ENCODE results near the gene SLIT3. TPM values are rescaled to one million over a fixed set of nuclear protein-coding genes. Genes with fewer than 3 reads are reported as not detected.

The SLIT3 gene
- polyA plus RNA-seq, 3 donors = 49.7 to 63.8 (median 49.7) TPM

DNA sequence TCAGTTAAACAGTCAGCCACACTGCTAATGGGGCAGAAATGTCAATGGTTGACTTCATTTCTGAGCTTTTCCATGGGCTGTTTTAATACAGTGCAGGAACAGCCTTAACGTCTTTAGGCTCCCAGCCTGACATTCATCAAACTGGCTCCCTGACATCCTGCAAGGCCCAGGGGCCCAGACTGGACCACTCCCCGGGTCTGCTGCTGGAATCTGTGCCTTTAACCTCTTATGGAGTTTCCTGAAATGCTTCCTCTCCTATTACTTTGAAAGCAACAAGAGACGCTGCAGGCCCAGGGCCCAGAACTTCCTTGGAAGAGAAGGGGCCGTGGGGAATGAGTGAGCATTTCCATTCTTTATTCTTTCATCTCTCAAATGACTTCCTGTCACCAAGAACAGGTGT lies 504.9 kb downstream of the SLIT3 start:
- DNase-seq (ENCODE audit: extremely low read depth in 1 of 11, low read depth in 9 of 11, low spot score in 4 of 11) = no peak

DNA sequence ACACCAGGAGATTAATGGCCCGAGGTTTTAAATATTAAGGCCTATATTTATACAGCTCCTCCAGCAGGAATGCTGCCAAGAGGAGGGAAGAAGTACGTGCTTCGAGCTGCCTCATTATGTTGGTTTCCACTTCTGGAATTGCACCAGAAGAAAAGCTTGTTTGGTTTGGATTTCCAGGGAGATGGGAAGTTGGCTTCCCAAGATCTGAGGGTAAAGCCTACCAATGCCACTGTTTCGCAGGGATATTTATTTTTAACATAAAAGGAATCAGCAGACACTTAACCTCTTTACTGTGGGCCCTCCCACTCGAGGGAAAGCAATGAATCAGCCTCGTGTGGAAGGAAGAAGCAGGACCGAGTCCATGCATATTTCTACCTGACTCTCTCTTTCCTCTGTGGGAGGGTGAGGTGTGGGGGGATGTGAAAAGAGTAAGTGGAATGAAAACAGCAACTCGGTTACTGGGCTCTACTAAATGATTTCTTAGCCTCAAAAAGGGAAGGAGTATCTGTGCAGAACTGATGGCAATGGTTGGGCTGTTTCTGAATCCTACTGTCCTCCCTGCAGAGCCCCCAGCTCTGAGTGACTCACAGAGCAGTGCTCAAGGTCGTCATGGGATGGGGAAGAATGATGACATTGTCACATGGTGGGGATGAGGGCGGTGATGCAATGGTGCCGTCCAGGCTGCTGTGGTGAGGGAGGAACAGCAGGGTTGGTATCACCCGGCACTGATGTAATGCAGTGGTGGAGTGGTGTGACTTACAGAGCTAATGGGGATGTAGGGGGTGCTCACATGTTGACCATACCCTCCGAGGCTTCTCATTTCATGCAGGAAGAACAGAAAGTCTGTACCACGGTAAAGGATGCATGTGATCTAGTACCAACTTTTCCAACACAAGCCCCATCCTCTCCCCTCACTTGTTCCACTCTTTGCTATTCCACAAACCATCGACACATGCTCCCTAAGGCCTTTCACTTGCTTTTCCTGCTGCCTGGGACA lies 506.8 kb downstream of the SLIT3 start:
- DNase-seq (ENCODE audit: extremely low read depth in 1 of 11, low read depth in 9 of 11, low spot score in 4 of 11) = peak in 9 of 11 donors; percentile 15 to 49 (median 31)

DNA sequence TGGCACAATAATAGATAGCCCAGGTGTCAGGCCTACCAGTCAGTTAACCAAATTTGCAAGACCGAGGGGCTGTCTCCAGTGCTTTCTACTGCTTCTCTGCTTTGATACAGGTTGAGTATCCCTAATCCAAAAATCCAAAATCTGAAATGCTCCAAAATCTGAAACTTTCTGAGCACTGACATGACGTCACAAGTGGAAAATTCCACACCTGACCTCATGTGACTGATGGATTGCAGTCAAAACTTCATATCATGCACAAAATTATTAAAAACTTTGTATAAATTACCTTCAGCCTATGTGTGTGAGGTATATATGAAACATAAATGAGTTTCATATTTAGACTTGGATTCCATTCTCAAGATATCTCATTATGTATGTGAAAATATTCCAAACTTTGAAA lies 508.3 kb downstream of the SLIT3 start:
- DNase-seq (ENCODE audit: extremely low read depth in 1 of 11, low read depth in 9 of 11, low spot score in 4 of 11) = no peak

- no peak for DNase-seq (ENCODE audit: extremely low read depth in 1 of 11, low read depth in 9 of 11, low spot score in 4 of 11)
These were observed 510.2 kb downstream of the SLIT3 start for GRCh38 chr5:168790671-168791250.

DNA sequence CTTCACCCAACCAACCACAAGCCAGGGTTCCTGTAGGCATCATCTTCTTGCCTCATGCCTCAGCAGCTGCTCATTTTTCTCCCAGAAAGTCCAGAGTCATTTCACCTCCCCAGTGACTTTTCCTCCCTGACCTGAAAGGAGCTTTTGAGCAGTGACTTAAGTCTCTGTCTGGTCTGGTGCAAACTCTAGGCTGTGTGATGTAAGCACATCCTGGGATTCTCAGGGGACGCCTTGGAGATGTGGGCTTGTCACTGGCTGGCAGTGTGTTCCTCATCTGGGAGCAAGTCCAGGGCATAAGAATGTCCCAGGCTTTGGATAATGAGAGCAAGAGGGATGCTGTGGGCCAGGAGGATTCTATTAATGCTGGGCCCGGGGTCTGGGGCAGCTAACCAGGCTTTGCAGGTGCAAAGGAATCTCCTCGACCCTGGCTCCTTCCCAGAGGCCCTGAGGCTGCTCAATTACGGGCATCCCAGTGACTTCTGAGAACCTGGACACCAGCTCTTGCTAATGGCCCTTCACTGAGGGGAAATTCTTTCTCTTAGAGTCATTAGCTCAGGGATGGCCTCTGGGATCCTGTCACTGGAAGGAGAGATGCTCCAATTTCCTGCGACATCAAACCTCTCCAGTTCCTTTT lies 510.8 kb downstream of the SLIT3 start:
- no peak for DNase-seq (ENCODE audit: extremely low read depth in 1 of 11, low read depth in 9 of 11, low spot score in 4 of 11)

GRCh38 chr5:168788786-168789185 lies 512.2 kb downstream of the SLIT3 start:
- no peak for DNase-seq (ENCODE audit: extremely low read depth in 1 of 11, low read depth in 9 of 11, low spot score in 4 of 11)

- DNase-seq (ENCODE audit: extremely low read depth in 1 of 11, low read depth in 9 of 11, low spot score in 4 of 11) = no peak
These were observed 512.8 kb downstream of the SLIT3 start for GRCh38 chr5:168788107-168788506.

DNA sequence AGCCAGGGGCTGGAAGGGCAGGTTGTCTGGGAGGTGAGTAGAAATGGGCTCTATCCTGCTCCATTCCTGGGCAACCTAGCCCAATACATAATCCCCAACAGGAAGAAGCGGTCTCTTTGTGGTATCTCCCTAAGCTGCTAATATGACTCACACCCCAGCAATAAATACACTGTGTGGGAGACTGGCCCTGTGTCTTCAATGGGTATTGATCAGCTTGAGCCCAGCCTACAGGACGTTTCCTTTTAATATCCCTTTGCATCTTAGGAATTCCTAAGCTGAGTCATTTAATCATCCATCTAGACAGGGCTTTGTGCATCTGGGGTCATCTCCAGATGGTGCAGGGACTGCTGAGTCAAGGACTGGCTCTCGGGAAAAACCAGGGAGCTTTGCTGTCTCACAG lies 514.8 kb downstream of the SLIT3 start:
- DNase-seq (ENCODE audit: extremely low read depth in 1 of 11, low read depth in 9 of 11, low spot score in 4 of 11) = no peak

DNA sequence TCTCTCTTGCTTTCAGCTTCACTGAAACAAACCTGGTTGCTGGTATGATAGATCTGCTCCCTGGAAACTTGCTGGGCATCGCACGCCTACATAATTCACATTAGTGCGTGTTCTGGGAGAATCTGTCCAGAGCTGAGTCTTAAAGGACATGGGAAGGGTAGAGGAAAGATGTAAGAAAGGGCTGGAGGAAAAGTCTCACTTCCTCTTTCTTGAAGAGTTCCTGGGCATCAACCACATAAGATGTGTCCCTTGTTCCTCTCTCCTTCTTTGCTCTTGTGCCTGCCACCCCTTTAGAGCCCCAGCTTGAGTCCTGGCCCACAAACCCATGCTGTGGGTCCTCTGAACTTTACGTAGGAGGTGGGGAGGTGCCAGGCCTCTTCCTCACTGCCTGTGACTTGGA lies 516.5 kb downstream of the SLIT3 start:
- DNase-seq (ENCODE audit: extremely low read depth in 1 of 11, low read depth in 9 of 11, low spot score in 4 of 11) = no peak

DNA sequence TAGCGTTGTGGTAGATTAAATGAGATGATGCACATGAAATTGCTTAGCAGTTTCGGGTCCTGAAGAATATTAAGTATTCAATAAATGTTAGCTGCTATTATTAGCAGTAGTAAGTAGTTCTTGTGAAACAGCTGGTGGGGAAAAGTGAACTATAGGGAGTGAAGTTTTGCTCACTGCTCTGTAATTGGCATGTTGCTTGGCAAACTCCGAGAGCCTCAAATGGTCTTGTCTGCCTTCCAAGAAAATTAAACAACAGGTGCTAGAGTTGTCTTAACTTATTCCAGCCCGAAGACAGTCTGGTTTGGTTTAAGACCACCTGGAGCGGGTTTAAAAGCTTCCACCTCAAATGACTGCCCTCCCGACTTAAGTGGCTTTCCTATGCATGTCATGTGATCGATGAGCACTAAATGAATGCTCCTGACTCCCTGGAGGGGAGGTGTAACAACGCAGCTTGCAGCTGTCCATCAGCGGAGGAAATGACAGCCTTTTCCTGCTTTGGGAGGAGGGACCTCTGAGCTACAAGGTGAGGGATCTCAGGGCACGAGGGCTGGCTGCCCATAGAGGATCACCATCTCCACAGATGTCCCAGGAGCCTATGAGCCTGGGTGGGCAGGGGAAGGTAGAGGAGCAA lies 518.9 kb downstream of the SLIT3 start:
- no peak for DNase-seq (ENCODE audit: extremely low read depth in 1 of 11, low read depth in 9 of 11, low spot score in 4 of 11)

- no peak for DNase-seq (ENCODE audit: extremely low read depth in 1 of 11, low read depth in 9 of 11, low spot score in 4 of 11)
These were observed 520.1 kb downstream of the SLIT3 start for GRCh38 chr5:168780888-168781287.

DNA sequence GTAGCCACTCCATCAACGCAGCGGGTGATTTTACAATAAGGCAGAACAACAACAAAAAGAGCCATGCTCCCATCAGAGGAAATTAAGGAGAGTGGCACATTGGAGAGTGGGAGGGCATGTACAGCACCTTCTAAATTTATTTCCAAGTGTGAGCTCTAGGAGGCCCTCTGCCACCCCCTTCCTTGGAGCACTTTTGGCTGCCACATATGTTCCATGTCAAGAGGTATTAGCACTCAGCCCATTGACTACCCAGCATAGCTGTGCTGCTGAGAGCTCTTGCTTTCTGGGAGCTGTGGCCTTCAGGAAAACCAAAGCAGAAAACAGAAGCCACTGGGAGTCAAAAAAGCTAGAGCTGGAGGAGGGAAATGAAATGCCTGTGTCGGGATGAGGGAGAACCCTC lies 521.6 kb downstream of the SLIT3 start:
- DNase-seq (ENCODE audit: extremely low read depth in 1 of 11, low read depth in 9 of 11, low spot score in 4 of 11) = no peak

DNA sequence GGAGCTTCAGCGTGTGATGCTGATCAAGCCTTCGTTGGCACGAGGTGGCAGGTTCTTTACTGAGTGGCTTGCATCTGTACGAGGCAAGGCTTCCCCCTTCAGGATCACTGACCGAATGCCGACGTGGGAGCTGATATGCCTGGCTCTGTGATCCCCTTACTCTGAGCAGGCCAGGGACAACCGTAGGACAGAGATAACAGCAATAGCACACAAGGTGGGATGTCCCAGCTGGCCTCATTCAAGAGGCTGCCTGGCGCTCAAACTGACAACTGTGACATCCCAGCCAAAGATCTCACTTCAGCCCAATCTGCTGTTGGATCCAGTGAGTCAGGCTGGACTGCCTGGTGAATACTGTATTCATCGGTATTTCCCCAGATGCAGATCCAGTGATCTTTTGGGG lies 522.4 kb downstream of the SLIT3 start:
- no peak for DNase-seq (ENCODE audit: extremely low read depth in 1 of 11, low read depth in 9 of 11, low spot score in 4 of 11)

DNA sequence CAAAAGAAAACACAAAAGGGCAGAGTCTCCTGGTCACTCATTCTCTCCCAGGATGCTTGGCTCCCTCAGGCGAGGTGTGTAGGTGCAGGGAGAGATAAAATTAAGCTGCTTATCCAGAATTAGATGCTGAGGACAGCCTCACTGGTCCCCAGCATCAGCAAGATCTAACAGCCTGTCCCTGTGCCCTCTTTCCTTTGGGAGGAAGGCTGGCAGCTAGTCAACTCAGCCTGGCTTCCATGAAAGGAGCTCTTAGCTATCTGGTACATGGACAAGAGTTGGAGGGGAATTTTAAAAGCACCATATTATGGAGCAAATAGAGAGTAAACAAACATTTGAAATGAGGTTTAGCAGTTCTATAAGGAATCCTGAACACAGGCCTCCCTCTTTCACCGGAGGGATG lies 523.3 kb downstream of the SLIT3 start:
- DNase-seq (ENCODE audit: extremely low read depth in 1 of 11, low read depth in 9 of 11, low spot score in 4 of 11) = no peak

- no peak for DNase-seq (ENCODE audit: extremely low read depth in 1 of 11, low read depth in 9 of 11, low spot score in 4 of 11)
These were observed 524.9 kb downstream of the SLIT3 start for GRCh38 chr5:168776070-168776469.

DNA sequence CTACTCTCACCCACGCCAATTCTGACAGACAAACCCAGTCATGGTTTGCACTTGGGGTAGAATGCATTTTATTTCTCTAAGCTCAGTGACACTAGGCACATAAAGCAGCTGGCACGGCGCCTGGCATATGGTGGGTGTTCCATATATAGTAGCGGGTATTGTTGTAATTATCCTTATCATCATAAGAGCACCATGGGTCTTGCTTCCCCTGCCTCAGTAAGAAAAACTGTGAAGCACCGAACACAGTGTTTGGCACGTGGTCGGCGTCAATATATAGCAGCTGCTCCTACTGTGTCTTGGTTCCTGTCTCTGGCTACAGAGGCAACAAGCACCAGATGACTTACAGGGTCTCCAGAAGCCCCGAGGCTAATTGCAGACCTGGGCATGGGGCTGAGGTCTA lies 527.7 kb downstream of the SLIT3 start:
- no peak for DNase-seq (ENCODE audit: extremely low read depth in 1 of 11, low read depth in 9 of 11, low spot score in 4 of 11)

- DNase-seq (ENCODE audit: extremely low read depth in 1 of 11, low read depth in 9 of 11, low spot score in 4 of 11) = no peak
These were observed 528.5 kb downstream of the SLIT3 start for GRCh38 chr5:168772316-168772961.

DNA sequence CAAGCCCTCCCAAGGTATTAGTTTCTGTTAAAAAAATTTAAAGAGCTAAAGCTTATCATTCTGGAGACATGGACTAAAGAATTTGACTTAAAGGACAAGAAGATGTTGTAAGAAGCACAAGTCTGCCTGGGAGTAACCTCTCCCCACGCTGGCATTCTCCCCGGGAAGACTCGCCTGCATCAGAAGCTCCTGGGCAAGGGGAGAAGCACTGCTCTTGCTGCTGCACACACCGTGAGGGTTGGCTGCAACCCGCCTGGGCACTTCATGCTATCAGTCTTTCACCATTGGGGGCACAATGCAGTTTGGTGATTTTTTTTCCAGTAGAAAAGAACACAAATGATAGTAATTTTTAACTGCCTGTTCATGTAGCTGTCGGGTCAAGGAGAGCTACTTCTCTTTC lies 529.3 kb downstream of the SLIT3 start:
- no peak for DNase-seq (ENCODE audit: extremely low read depth in 1 of 11, low read depth in 9 of 11, low spot score in 4 of 11)

- DNase-seq (ENCODE audit: extremely low read depth in 1 of 11, low read depth in 9 of 11, low spot score in 4 of 11) = no peak
These were observed 529.9 kb downstream of the SLIT3 start for GRCh38 chr5:168770996-168771395.
